Stimulated activated naive B cell treated with anti-CD40 and anti-IgM and Interleukin-4, amounts not matched to agents 10 μg/mL and 1 μg/mL and 100 μg/mL, for 72 hours (primary cell): ENCODE measurements around the gene CR1.
A peak's percentile ranks its signal among the peaks of the same experiment; 100 is the strongest.
"Not testable (repeated sequence)": the region's sequence is repeated elsewhere in the genome, so short reads cannot be mapped to it uniquely, and the experiment has no call there.

Experiments
- ATAC-seq, 2 donors: fragments of 150-1000 bp; cut with Tn5 transposase; replicated peaks; 2 replicates each; pipeline ENCODE4 v1.10.0; 2021; ENCODE audit warnings: moderate library complexity in 1 of 2
- DNase-seq: peaks from one replicate; pipeline ENCODE4 v3.0.0; 2021
- H3K27ac Mint-ChIP-seq: one replicate; pipeline ENCODE4 v1.8.0; 2022; ENCODE audit warnings: mild to moderate bottlenecking, mixed read lengths
- H3K27me3 Mint-ChIP-seq, 2 donors: one replicate each; pipeline ENCODE4 v1.8.0; 2022; ENCODE audit warnings: mixed read lengths in 2 of 2
- H3K36me3 Mint-ChIP-seq, 2 donors: one replicate each; pipeline ENCODE4 v1.8.0; 2022; ENCODE audit warnings: mixed read lengths in 2 of 2, mild to moderate bottlenecking in 1 of 2
- H3K4me1 Mint-ChIP-seq, 2 donors: one replicate each; pipeline ENCODE4 v1.8.0; 2022; ENCODE audit warnings: mixed read lengths in 2 of 2, mild to moderate bottlenecking in 1 of 2
- H3K4me3 Mint-ChIP-seq, 2 donors: one replicate each; pipeline ENCODE4 v1.8.0; 2022; ENCODE audit warnings: mild to moderate bottlenecking in 2 of 2, mixed read lengths in 2 of 2, moderate library complexity in 1 of 2
- H3K9me3 Mint-ChIP-seq, 2 donors: one replicate each; pipeline ENCODE4 v1.8.0; 2022; ENCODE audit warnings: mixed read lengths in 2 of 2, mild to moderate bottlenecking in 1 of 2

The CR1 gene

GRCh38 chr1:207676153-207676552 lies 180.2 kb downstream of the CR1 start:
- Mint-ChIP-seq H3K27me3 (peaks cover 10 to 20% of the 10 kb centered on the region in 2 donors), H3K27ac (no peak overlapping the region), H3K36me3 (no peaks in the 10 kb centered on the region), H3K9me3 (no peaks in the 10 kb centered on the region), H3K4me3 (no peak overlapping the region), H3K4me1 (peaks cover 7 to 12% of the 10 kb centered on the region in 2 donors)
- ATAC-seq: peak; percentile 57 to 62
- no peak for DNase-seq

DNA sequence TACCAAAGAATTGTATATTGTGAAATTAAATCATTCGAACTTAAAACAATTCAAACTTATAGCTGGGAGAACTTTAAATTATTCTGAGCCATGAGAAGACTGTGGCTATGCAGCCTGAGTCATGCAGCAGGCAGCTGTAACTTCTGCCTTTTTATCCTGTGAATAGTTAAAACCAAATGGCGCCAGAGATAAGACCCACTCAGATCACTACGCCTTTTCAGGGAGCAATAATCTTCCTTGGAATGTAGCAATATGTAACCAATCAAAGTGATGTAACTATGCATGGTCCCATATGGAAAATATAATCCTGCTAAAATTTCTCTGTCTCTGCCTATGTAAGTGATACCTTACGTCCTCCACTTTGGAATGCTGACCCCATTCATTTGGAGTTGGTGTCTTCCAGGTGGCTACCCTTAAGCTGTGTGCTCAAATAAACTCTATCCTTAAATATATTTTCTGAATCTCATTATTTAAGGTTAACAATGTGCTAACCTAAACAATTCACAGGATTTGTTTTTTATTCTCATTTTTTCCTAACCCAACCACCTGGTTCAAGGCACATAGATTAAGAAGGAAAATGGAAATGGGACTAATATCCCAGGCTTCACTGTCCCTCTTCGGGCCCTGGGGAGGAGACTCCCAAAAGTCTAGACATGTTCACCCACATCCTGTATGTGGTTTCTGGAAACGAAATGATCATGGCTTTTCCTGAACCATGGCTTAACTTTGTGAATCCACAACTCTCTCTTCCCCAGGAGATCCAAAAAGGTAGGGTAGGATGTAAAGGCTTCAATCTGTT lies 184.8 kb downstream of the CR1 start:
- not testable (repeated sequence) for H3K4me1 Mint-ChIP-seq, DNase-seq, H3K27ac Mint-ChIP-seq, H3K27me3 Mint-ChIP-seq, ATAC-seq, H3K36me3 Mint-ChIP-seq, H3K4me3 Mint-ChIP-seq, H3K9me3 Mint-ChIP-seq

- not testable (repeated sequence) for H3K27me3 Mint-ChIP-seq, H3K9me3 Mint-ChIP-seq, H3K4me3 Mint-ChIP-seq, ATAC-seq, H3K27ac Mint-ChIP-seq, H3K36me3 Mint-ChIP-seq, H3K4me1 Mint-ChIP-seq, DNase-seq
These were observed 187.0 kb downstream of the CR1 start for GRCh38 chr1:207682872-207683434.

DNA sequence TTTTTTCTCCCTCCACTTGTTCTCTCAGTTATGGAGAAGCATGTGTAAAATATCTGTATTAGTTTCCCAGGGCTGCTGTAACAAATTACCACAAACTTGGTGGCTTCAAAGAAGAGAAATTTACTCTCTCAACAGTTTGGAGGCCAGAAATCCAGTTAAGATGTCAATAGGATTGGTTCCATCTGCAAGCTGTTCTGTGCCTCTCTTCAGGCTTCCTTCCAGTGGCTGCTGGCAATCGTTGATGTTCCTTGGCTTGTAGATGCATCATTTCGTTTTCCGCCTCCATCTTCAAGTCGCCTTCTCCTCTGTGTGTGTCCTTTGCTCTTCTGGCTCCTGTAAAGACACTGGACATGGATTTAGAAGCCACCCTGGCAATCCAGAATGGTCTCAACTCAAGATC lies 194.6 kb downstream of the CR1 start:
- not testable (repeated sequence) for H3K9me3 Mint-ChIP-seq, H3K27ac Mint-ChIP-seq, H3K4me3 Mint-ChIP-seq, H3K4me1 Mint-ChIP-seq, DNase-seq, H3K36me3 Mint-ChIP-seq, ATAC-seq
- peaks cover 12 to 13% of the 10 kb centered on the region in 2 donors for H3K27me3 Mint-ChIP-seq

DNA sequence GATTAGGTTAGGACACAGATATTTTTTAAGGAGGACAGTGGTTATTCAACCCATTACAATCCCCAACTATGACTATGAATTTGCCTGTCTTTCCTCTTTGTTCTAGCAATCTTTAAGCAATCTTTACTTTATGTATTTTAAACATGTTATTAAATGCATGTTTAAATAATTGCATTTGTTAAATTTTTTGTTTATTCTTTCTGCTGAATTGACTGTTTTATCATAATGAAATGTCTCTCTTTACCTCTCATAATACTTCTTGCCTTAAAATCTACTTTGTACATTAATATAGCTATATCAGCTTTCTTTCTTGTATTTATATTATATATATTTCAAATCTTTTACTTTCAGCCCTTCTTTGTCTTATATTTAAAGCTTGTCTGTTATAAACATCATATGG lies 195.1 kb downstream of the CR1 start:
- no peak for DNase-seq
- no peak overlapping the region for H3K27ac Mint-ChIP-seq
- ATAC-seq: no peak
- H3K4me3 Mint-ChIP-seq: no peak overlapping the region
- H3K9me3 Mint-ChIP-seq: peaks cover 0 to 2% of the 10 kb centered on the region in 2 donors
- no peaks in the 10 kb centered on the region for H3K36me3 Mint-ChIP-seq
- no peaks in the 10 kb centered on the region for H3K4me1 Mint-ChIP-seq
- H3K27me3 Mint-ChIP-seq: peaks cover 12 to 13% of the 10 kb centered on the region in 2 donors
